Fibroblast of pulmonary artery (primary cell): Measurements from ENCODE around the gene HNRNPH3.
A peak's percentile ranks its signal among the peaks of the same experiment; 100 is the strongest.

ENCODE experiments used
- DNase-seq: peaks from one replicate; pipeline ENCODE4 v3.0.0-alpha.2; 2010; ENCODE audit warnings: low read depth
- H3K4me3 ChIP-seq: replicated peaks from 2 replicates; pipeline ENCODE4 v1.5.1; 2011; ENCODE audit warnings: low read depth, mild to moderate bottlenecking, control low read depth, low read length, moderate library complexity
- CTCF ChIP-seq: IDR thresholded peaks from 2 replicates; pipeline ENCODE4 v1.5.1; 2011; ENCODE audit warnings: mild to moderate bottlenecking, control low read depth, low read length, inconsistent platforms; ENCODE audit errors: missing control alignments

HNRNPH3 gene

GRCh38 chr10:68362590-68362989 lies 30.7 kb downstream of the HNRNPH3 start:
- TF ChIP-seq CTCF: no peak
- DNase-seq: no peak
- H3K4me3 ChIP-seq: no peak overlapping the region

- no peak for DNase-seq
- no peak for TF ChIP-seq CTCF
- no peak overlapping the region for H3K4me3 ChIP-seq
Measured at GRCh38 chr10:68364101-68364886, 32.4 kb downstream of the HNRNPH3 start.

GRCh38 chr10:68365611-68366010 lies 33.7 kb downstream of the HNRNPH3 start:
- TF ChIP-seq CTCF: no peak
- no peak for DNase-seq
- H3K4me3 ChIP-seq: no peak overlapping the region

GRCh38 chr10:68366600-68366999 lies 34.7 kb downstream of the HNRNPH3 start:
- DNase-seq: no peak
- no peak for TF ChIP-seq CTCF
- no peak overlapping the region for H3K4me3 ChIP-seq

- DNase-seq: peak; percentile 13
- no peak overlapping the region for H3K4me3 ChIP-seq
- TF ChIP-seq CTCF: no peak
Measured at GRCh38 chr10:68367121-68367520, 35.3 kb downstream of the HNRNPH3 start.

- no peak for TF ChIP-seq CTCF
- no peak for DNase-seq
- no peak overlapping the region for H3K4me3 ChIP-seq
Measured at GRCh38 chr10:68371604-68372003, 39.7 kb downstream of the HNRNPH3 start.

- no peak for TF ChIP-seq CTCF
- no peak overlapping the region for H3K4me3 ChIP-seq
- no peak for DNase-seq
Measured at GRCh38 chr10:68385740-68386139, 53.9 kb downstream of the HNRNPH3 start.
